Inflammatory macrophage treated with lipopolysaccharide for 1 hour (primary cell): ENCODE data around the gene ALG1.
"Not testable (repeated sequence)": the region's sequence is repeated elsewhere in the genome, so short reads cannot be mapped to it uniquely, and the experiment has no call there.

Experiments used
- DNase-seq, 2 donors: peaks; one replicate each; pipeline ENCODE4 v3.0.0-alpha.2; 2020 to 2022

ALG1 gene

GRCh38 chr16:5071681-5072333, at the start of gene ALG1:
Gene ALG1, plus strand, starts transcription at chr16:5071843. Its CDS starts 7 bp downstream, at chr16:5071850.
- peak; percentile 81 to 90 for DNase-seq

- no peak for DNase-seq
Observed at GRCh38 chr16:5022521-5022920, 49.1 kb upstream of the ALG1 start.

GRCh38 chr16:5024632-5025031, 47.0 kb upstream of the ALG1 start:
- DNase-seq, result no peak

- no peak for DNase-seq
Observed at GRCh38 chr16:5025171-5025632, 46.4 kb upstream of the ALG1 start.

GRCh38 chr16:5026664-5027063, 45.0 kb upstream of the ALG1 start:
- no peak for DNase-seq

GRCh38 chr16:5027086-5027485, 44.6 kb upstream of the ALG1 start:
- DNase-seq, result no peak

GRCh38 chr16:5027575-5028235, 43.9 kb upstream of the ALG1 start:
- DNase-seq, result no peak

- no peak for DNase-seq
Observed at GRCh38 chr16:5028950-5029475, 42.6 kb upstream of the ALG1 start.

GRCh38 chr16:5030251-5030870, 41.3 kb upstream of the ALG1 start:
- DNase-seq, result no peak

GRCh38 chr16:5031601-5032000, 40.0 kb upstream of the ALG1 start:
- DNase-seq, result no peak

GRCh38 chr16:5032748-5033167, 38.9 kb upstream of the ALG1 start:
- peak in 1 of 2 donors; percentile 23 for DNase-seq

GRCh38 chr16:5033256-5034166, 38.1 kb upstream of the ALG1 start, which contains the start of gene NAGPA:
Gene NAGPA, minus strand, starts transcription at chr16:5033935. Its CDS starts 21 bp downstream, at chr16:5033914.
- peak; percentile 63 to 75 for DNase-seq

GRCh38 chr16:5034167-5034523, 37.5 kb upstream of the ALG1 start:
- no peak for DNase-seq

- no peak for DNase-seq
Observed at GRCh38 chr16:5035909-5036227, 35.8 kb upstream of the ALG1 start.

- no peak for DNase-seq
Observed at GRCh38 chr16:5036228-5037156, 35.2 kb upstream of the ALG1 start.

GRCh38 chr16:5040451-5040850, 31.2 kb upstream of the ALG1 start:
- DNase-seq, result no peak

GRCh38 chr16:5041600-5042133, 30.0 kb upstream of the ALG1 start:
- DNase-seq, result no peak

- DNase-seq, result no peak
Observed at GRCh38 chr16:5042574-5043171, 29.0 kb upstream of the ALG1 start.

GRCh38 chr16:5044011-5044540, 27.6 kb upstream of the ALG1 start:
- no peak for DNase-seq

GRCh38 chr16:5044581-5044980, 27.1 kb upstream of the ALG1 start:
- not testable (repeated sequence) for DNase-seq
